HTR-8/SVneo (cell line): ENCODE measurements around the gene CTH.
"Not testable (repeated sequence)": the region's sequence is repeated elsewhere in the genome, so short reads cannot be mapped to it uniquely, and the experiment has no call there.

Experiments used
- DNase-seq: peaks from one replicate; pipeline ENCODE4 v3.0.0; 2011; ENCODE audit warnings: low spot score, mixed read lengths; ENCODE audit not compliant: insufficient read length
- FAIRE-seq: peaks from 2 replicates; lab custom pipeline; 2011; peaks lifted over from hg19 to GRCh38; lab: Jason Lieb, UNC

Gene CTH

GRCh38 chr1:70443739-70444138 is 32.7 kb downstream of the CTH start:
- FAIRE-seq (no peak), DNase-seq (no peak)

GRCh38 chr1:70449049-70449448 is 38.0 kb downstream of the CTH start:
- FAIRE-seq, result no peak

GRCh38 chr1:70452164-70452939 is 41.3 kb downstream of the CTH start:
- not testable (repeated sequence) for DNase-seq, FAIRE-seq

More at GRCh38 chr1:70449049-70449448, 38.0 kb downstream of the CTH start:
- DNase-seq, result no peak

DNA sequence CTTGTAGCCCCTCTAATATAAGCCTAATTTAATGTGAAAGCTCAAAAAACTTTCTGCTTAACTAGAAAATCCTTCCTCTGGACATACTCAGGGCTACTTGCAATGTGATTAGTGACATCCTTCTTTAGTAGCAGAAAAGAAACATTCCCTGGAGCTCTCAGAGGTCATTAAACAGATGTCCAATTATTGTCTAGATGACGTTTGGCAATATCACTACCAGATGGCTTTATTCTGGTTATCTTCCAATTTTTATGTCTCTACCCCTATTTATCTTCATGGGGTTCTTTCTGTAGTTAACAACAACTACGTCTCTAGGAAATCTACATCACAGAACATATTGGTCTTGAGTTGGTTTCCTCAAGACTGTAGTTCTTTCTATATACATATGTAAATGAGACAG is 44.2 kb downstream of the CTH start:
- DNase-seq (no peak), FAIRE-seq (no peak)

DNA sequence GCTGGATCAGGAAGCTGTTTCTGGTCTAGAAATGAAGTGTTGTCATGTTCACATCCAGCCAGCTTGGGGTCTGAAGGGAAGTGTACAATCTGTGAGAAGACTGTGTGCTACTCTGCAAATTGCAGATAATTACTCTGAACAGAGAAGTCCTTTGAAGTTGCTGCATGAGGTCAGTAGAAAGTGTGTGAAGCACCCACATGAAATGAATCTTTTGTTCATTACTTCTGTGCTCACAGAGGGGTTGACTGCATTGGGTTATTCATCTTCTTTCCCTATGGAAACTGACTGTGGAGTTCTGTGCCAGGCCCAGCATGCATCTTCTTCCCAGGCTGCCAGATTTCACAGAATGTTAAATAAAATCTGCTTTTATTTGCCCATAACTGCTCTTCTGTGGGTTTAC is 47.1 kb downstream of the CTH start:
- DNase-seq (no peak), FAIRE-seq (no peak)

DNA sequence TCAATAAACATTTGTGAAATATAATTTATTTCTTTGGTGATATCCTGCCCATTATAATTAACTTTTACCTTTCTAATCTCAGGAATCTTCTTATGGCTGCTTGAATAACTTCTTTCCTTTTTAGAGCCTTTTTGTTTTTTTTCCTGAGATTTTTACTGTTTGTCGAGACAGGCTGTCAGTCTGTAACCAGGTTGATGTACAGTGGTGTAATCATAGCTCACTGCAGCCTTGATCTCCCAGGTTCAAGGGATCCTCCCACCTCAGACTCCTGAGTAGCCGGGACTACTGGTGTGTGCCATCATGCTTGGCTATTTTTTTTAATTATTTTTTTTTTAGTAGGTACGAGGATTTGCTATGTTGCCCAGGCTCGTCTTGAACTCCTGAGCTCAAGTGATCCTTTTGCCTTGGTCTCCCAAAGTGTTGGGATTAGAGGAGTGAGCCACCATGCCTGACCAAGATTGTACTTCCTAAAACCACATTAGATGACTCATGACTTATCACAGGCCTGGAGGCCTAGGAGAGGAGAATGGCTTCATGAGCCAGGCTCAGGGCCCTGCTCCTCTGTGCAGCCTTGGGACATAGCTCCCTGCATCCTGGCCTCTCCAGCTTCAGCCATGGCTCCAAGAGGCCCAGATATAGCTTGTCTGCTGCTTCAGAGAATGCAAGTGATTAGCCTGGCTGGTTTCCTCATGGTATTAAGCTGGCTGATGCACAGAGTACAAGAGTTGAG is 48.6 kb downstream of the CTH start:
- FAIRE-seq (no peak), DNase-seq (no peak)

DNA sequence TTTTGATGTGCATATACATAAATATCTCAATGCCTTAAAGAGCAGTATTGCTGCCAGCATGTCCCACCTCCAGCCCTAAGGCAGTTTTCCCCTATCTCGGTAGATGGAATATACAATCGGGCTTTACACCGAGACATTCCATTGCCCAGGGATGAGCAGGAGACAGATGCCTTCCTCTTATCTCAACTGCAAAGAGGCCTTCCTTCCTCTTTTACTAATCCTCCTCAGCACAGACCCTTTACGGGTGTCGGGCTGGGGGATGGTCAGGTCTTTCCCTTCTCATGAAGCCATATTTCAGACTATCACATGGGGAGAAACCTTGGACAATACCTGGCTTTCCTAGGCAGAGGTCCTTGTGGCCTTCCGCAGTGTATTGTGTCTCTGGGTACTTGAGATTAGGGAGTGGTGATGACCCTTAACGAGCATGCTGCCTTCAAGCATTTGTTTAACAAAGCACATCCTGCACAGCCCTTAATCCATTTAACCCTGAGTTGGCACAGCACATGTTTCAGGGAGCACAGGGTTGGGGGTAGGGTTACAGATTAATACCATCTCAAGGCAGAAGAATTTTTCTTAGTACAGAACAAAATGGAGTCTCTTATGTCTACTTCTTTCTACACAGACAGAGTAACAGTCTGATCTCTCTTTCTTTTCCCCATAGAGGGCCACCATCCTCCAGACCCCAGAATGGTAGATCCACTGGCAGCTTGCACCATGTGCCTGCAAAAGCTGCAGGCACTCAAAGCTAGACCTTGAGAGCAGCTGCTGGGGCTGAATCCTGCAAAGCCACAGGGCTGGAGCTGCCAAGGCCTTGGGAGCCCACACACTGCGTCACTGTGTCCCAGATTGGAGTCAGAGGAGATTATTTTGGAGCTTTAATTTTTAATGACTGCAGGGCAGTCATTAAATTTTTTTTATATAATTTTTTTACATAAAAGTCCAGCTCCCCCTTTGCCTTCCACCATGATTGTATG is 50.0 kb downstream of the CTH start:
- FAIRE-seq, DNase-seq: not testable (repeated sequence)

- no peak for DNase-seq
- FAIRE-seq, result no peak
Observed at GRCh38 chr1:70462611-70463010, 51.5 kb downstream of the CTH start.

DNA sequence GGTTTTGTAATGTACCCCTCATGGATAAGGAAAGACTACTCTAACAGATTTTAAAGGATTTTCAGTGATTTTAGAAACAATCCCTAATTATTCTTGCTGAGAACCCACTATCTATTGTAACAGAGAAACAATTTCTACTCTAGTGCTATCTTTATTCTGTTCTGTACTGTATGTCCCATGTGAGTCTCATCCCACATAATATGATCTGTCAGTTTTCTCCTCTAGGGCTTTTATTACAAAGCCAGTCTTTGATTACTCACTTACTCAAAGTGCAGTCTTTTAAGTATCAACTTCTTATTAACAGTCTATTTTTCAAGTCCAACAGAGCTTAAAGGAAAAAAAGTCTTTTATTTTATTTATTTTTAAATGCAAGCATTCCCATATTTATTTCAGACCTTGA is 54.8 kb downstream of the CTH start:
- DNase-seq (no peak), FAIRE-seq (no peak)

GRCh38 chr1:70467531-70467930 is 56.5 kb downstream of the CTH start:
- FAIRE-seq (no peak), DNase-seq (no peak)

DNA sequence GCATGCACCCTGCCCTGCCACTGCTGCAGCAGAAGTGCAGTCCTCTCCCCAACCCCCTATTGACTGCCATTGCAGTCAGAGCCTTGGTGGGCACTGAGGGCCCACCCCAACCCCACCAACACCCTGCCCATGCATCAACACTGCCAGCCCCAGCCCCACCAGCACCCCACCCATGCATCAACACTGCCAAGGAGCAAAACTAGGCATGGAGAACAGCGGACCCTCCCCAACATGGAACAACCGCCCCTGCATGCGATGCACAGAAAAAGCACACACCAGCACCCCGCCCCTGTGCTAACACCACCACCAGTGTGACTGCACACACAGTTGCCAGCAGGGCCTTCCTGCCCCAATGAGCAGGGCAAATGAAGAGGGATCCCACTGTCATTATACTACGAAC is 57.1 kb downstream of the CTH start:
- DNase-seq, result no peak

DNA sequence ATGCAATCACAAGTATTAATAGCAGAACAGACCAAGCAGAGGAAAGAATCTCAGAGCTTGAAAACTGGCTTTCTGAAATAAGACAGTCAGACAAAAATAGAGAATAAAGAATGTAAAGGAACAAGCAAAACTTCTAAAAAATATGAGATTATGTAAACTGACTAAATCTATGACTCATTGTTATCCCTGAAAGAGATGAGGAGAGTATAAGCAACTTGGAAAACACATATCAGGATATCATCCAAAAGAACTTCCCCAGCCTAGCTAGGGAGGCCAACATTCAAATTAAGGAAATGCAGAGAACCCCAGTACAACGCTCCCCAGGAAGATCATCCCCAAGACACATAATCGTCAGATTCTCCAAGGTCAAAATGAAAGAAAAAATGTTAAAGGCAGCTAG is 58.1 kb downstream of the CTH start:
- DNase-seq, FAIRE-seq: not testable (repeated sequence)

More for the DNA sequence above, 57.1 kb downstream of the CTH start:
- no peak for FAIRE-seq

DNA sequence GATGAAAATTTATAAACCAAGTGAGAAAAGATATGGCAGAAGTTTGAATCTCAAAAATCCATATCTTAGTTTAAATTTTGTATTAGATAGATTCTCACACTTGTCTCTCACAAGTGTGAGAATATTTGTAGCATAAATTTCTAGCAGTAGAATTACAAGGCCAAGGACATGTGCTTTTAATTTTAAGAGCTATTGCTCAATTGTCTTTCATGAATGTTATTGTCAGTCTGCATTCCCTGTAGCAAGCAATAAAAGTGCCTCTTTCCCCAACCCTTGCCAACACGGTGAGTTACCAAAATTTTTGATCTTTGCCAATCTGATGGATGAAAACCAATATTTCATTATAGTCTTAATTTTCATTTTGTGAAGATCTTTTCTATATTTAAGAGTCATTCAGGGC is 64.0 kb downstream of the CTH start:
- no peak for FAIRE-seq
- no peak for DNase-seq

DNA sequence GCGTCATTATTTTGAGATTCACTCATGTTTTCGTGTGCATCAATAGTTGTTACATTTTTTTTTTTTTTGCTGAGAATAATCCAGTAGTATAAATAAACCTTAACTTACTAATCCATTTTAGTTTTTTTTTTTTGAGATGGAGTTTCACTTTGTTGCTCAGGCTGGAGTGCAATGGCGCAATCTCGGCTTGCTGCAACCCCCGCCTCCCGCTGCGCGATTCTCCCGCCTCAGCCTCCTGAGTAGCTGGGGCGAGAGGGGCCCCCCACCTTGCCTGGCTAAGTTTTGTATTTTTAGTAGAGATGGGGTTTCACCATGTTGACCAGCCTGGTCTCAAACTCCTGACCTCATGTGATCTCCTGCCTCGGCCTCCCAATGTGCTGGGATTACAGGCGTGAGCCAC is 66.0 kb downstream of the CTH start:
- FAIRE-seq (no peak), DNase-seq (no peak)

DNA sequence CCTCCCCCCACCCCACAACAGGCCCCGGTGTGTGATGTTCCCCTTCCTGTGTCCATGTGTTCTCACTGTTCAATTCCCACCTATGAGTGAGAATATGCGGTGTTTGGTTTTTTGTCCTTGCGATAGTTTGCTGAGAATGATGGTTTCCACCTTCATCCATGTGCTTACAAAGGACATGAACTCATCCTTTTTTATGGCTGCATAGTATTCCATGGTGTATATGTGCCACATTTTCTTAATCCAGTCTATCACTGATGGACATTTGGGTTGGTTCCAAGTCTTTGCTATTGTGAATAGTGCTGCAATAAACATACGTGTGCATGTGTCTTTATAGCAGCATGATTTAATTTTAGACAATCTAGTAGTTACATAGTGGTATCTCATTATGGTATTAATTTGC is 66.8 kb downstream of the CTH start:
- not testable (repeated sequence) for DNase-seq, FAIRE-seq

DNA sequence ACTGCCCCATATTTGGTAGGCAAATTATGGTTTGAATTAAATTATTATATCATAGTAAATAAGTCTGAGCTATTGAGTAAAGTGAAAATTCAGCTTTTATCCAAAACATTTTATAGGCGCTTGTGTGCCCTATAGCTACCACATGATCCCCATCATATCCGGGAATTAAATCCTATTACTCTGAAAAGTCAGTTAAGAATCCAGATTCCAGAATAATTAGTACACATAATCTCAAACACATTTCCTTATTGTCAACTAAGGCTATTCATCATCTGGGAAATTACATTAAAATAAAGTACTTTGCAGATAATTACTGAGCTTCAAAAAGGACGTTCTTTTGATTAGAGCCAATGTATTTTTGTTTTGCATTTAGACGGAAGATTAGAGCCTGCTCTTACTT is 72.3 kb downstream of the CTH start:
- DNase-seq (no peak), FAIRE-seq (no peak)

GRCh38 chr1:70485624-70486023 is 74.6 kb downstream of the CTH start:
- no peak for DNase-seq

GRCh38 chr1:70486676-70487458 is 75.8 kb downstream of the CTH start:
- DNase-seq (peak; percentile 36), FAIRE-seq (no peak)

More at GRCh38 chr1:70485624-70486023, 74.6 kb downstream of the CTH start:
- FAIRE-seq, result no peak

GRCh38 chr1:70487459-70487815 is 76.4 kb downstream of the CTH start:
- FAIRE-seq, result no peak
- DNase-seq, result no peak
